SK-N-SH (cell line): ENCODE results near the gene FAM20C. TPM values are rescaled to one million over a fixed set of nuclear protein-coding genes. Genes with fewer than 3 reads are reported as not detected.

Source experiments
- CTCF ChIA-PET: fragments of 300-600, 350-600 bp; formaldehyde crosslinking; extraction: SDS; loops from one replicate; lab custom pipeline; 2021; lab: Yijun Ruan, JAX
- POLR2A ChIA-PET: fragments of 350-600 bp; sonication (Branson Sonifier 250); formaldehyde crosslinking; extraction: SDS; loops from one replicate; lab custom pipeline; 2020; ENCODE audit warnings: antibody characterized with exemption, inconsistent platforms; lab: Yijun Ruan, JAX
- DNase-seq: peaks from one replicate; pipeline ENCODE4 v3.0.0; 2012
- H2AFZ ChIP-seq: fragments of 200-600 bp; sonication (generic); 2 replicates; pipeline ENCODE4 v1.8.1; 2016; ENCODE audit warnings: antibody characterized with exemption, mild to moderate bottlenecking, low read depth
- H3F3A ChIP-seq: fragments of 200-600 bp; sonication (generic); replicated peaks from 2 replicates; pipeline ENCODE3; 2016; ENCODE audit warnings: antibody characterized with exemption, mild to moderate bottlenecking; ENCODE audit not compliant: insufficient read depth
- H3K27ac ChIP-seq, 2 experiments: fragments of 200-500 bp in 1 of 2; fragments of 200-600 bp in 1 of 2; sonication (Bioruptor generic) in 1 of 2; sonication (generic), shearing (Covaris generic) in 1 of 2; 2 replicates each; pipeline versions ENCODE4 v1.5.1 to v1.6.1; 2014 to 2016; ENCODE audit warnings: low read depth in 2 of 2, inconsistent platforms in 1 of 2, low read length in 1 of 2, mild to moderate bottlenecking in 1 of 2, mixed read lengths in 1 of 2
- H3K27me3 ChIP-seq: fragments of 200-600 bp; sonication (generic), shearing (Covaris generic); 2 replicates; pipeline ENCODE4 v1.6.1; 2016; ENCODE audit warnings: mixed run types; ENCODE audit not compliant: insufficient read depth
- H3K36me3 ChIP-seq, 2 experiments: fragments of 200-500 bp in 1 of 2; fragments of 200-600 bp in 1 of 2; sonication (Bioruptor generic) in 1 of 2; sonication (generic) in 1 of 2; replicated peaks in 1 of 2; 2 replicates each; pipeline versions ENCODE3 to v1.5.1; 2014 to 2016; ENCODE audit warnings: low read length in 1 of 2, mild to moderate bottlenecking in 1 of 2; ENCODE audit not compliant: insufficient read depth in 2 of 2, control insufficient read depth in 1 of 2
- H3K4me1 ChIP-seq, 2 experiments: fragments of 200-500 bp in 1 of 2; fragments of 200-600 bp in 1 of 2; sonication (Bioruptor generic) in 1 of 2; sonication (generic), shearing (Covaris generic) in 1 of 2; 2 replicates each; pipeline versions ENCODE4 v1.5.1 to v1.6.1; 2014 to 2016; ENCODE audit warnings: low read depth in 1 of 2, low read length in 1 of 2, mixed run types in 1 of 2; ENCODE audit not compliant: insufficient read depth in 2 of 2, control insufficient read depth in 1 of 2
- H3K4me2 ChIP-seq: fragments of 200-600 bp; sonication (generic), shearing (Covaris generic); 2 replicates; pipeline ENCODE4 v1.6.1; 2017; ENCODE audit warnings: mixed run types
- H3K4me3 ChIP-seq, 2 experiments: fragments of 200-500 bp in 1 of 2; fragments of 200-600 bp in 1 of 2; sonication (Bioruptor generic) in 1 of 2; sonication (generic), shearing (Covaris generic) in 1 of 2; 2 replicates each; pipeline versions ENCODE4 v1.5.1 to v1.8.1; 2014 to 2016; ENCODE audit warnings: low read depth in 2 of 2, inconsistent platforms in 1 of 2, low read length in 1 of 2, mild to moderate bottlenecking in 1 of 2, mixed read lengths in 1 of 2, moderate library complexity in 1 of 2
- H3K79me2 ChIP-seq: fragments of 200-600 bp; sonication (generic); 2 replicates; pipeline ENCODE4 v1.8.1; 2017; ENCODE audit warnings: mild to moderate bottlenecking; ENCODE audit not compliant: insufficient read depth
- H3K9ac ChIP-seq: fragments of 200-600 bp; sonication (generic); 2 replicates; pipeline ENCODE4 v1.6.1; 2017; ENCODE audit warnings: mixed run types
- H3K9me2 ChIP-seq: fragments of 200-600 bp; sonication (generic); 2 replicates; pipeline ENCODE4 v1.6.1; 2017; ENCODE audit warnings: mixed run types
- H3K9me3 ChIP-seq: fragments of 200-600 bp; sonication (generic); 2 replicates; pipeline ENCODE4 v1.6.1; 2017; ENCODE audit warnings: mixed run types, mild to moderate bottlenecking, moderate library complexity
- H4K20me1 ChIP-seq: fragments of 200-600 bp; sonication (generic); 2 replicates; pipeline ENCODE4 v1.6.1; 2017; ENCODE audit warnings: mild to moderate bottlenecking, mixed run types; ENCODE audit not compliant: insufficient read depth
- EZH2phosphoT487 ChIP-seq: fragments of 200-600 bp; sonication (generic); IDR thresholded peaks from 2 replicates; pipeline ENCODE4 v1.6.1; 2017; ENCODE audit warnings: low read depth, mixed run types, mild to moderate bottlenecking, antibody characterized with exemption, moderate library complexity, borderline replicate concordance
- FOXJ3 ChIP-seq: sonication (generic); formaldehyde crosslinking; IDR thresholded peaks from 2 replicates; pipeline ENCODE4 v1.5.1; 2020; ENCODE audit warnings: mild to moderate bottlenecking, missing genetic modification reagents
- IRF3 ChIP-seq: fragments of 150-350 bp; IDR thresholded peaks from 2 replicates; pipeline ENCODE4 v1.6.1; 2016; ENCODE audit warnings: mild to moderate bottlenecking, low read depth, low read length
- JUND ChIP-seq: IDR thresholded peaks from 2 replicates; pipeline ENCODE4 v1.4.0; 2012
- MAX ChIP-seq: IDR thresholded peaks from 2 replicates; pipeline ENCODE4 v1.4.0; 2012; ENCODE audit warnings: low read depth
- NFIC ChIP-seq: IDR thresholded peaks from 2 replicates; pipeline ENCODE4 v1.4.0; 2012; ENCODE audit warnings: borderline replicate concordance
- NRF1 ChIP-seq: IDR thresholded peaks from 2 replicates; pipeline ENCODE4 v1.6.1; 2012; ENCODE audit warnings: low read depth, mild to moderate bottlenecking, low read length
- PBX3 ChIP-seq: IDR thresholded peaks from 2 replicates; pipeline ENCODE4; 2012
- RCOR1 ChIP-seq: fragments of 150-350 bp; IDR thresholded peaks from 2 replicates; pipeline ENCODE4 v1.6.1; 2017; ENCODE audit warnings: antibody characterized with exemption, low read length
- REST ChIP-seq: IDR thresholded peaks from 2 replicates; pipeline ENCODE4 v1.6.1; 2012; ENCODE audit warnings: mild to moderate bottlenecking, low read depth, low read length, moderate library complexity
- RFX5 ChIP-seq: IDR thresholded peaks from 2 replicates; pipeline ENCODE4 v1.6.1; 2012; ENCODE audit warnings: mild to moderate bottlenecking, improper control_type of control experiment, low read length
- TEAD4 ChIP-seq: IDR thresholded peaks from 2 replicates; pipeline ENCODE4 v1.4.0; 2012; ENCODE audit warnings: mild to moderate bottlenecking, borderline replicate concordance; ENCODE audit not compliant: insufficient read depth
- USF2 ChIP-seq: fragments of 150-350 bp; IDR thresholded peaks from 2 replicates; pipeline ENCODE4 v1.6.1; 2017; ENCODE audit warnings: antibody characterized with exemption, low read length, low read depth, borderline replicate concordance
- YY1 ChIP-seq: IDR thresholded peaks from 2 replicates; pipeline ENCODE4 v1.4.0; 2012; ENCODE audit warnings: low read depth, mild to moderate bottlenecking
- ZBTB33 ChIP-seq: IDR thresholded peaks from 2 replicates; pipeline ENCODE4 v1.4.0; 2012; ENCODE audit warnings: low read depth, borderline replicate concordance
- WGBS: methylation state at CpG from one replicate; pipeline ENCODE4 v1.1.6; 2017; ENCODE audit warnings: low lambda C conversion rate; 5-methylcytosine and 5-hydroxymethylcytosine counted together
- polyA plus RNA-seq, 3 experiments: library from polyadenylated mRNA; depleted of rRNA; stranded (reverse); fragments of >200 nt; gene quantifications; 2 replicates each; pipeline ENCODE4 v1.2.3, GENCODE V29; 2012

FAM20C gene
- polyA plus RNA-seq, 1 of the 3 experiments (the other 2 are of a cell fraction) = 12.7 TPM

- no peak for TF ChIP-seq REST
- no peak for TF ChIP-seq ZBTB33
- no peak for TF ChIP-seq MAX
Observed at GRCh38 chr7:272631-273030, 80.3 kb downstream of the FAM20C start (continued).

GRCh38 chr7:273327-273726 lies 81.0 kb downstream of the FAM20C start:
- no peaks in the 10 kb centered on the region for H3K9me3 ChIP-seq
- ChIA-PET CTCF (no interaction called here), POLR2A (no interaction called here)

More at GRCh38 chr7:273327-273726, 81.0 kb downstream of the FAM20C start:
- no peaks in the 10 kb centered on the region for H4K20me1 ChIP-seq
- no peak overlapping the region for H3K4me3 ChIP-seq
- 69% methylated on average over 7 of the region's 7 CpGs for WGBS
- H3K4me2 ChIP-seq = no peak overlapping the region
- TF ChIP-seq TEAD4 (no peak), PBX3 (no peak), USF2 (no peak), FOXJ3 (CRISPR knock-in tag) (no peak), EZH2phosphoT487 (no peak), NFIC (no peak), RCOR1 (no peak), NRF1 (no peak), MAX (no peak), REST (no peak), IRF3 (no peak), YY1 (no peak), JUND (no peak), RFX5 (no peak)
- no peaks in the 10 kb centered on the region for H3K36me3 ChIP-seq
- H3K4me1 ChIP-seq = no peaks in the 10 kb centered on the region
- H3K27me3 ChIP-seq = peaks cover 22% of the 10 kb centered on the region; the same call in 1 of the 2 replicates
- H3K9me2 ChIP-seq = no peaks in the 10 kb centered on the region
- no peak overlapping the region for H3K9ac ChIP-seq
- H3K27ac ChIP-seq = no peak overlapping the region
- H3F3A ChIP-seq = no peaks in the 10 kb centered on the region
- no peaks in the 10 kb centered on the region for H3K79me2 ChIP-seq
- no peak overlapping the region for H2AFZ ChIP-seq
- DNase-seq = no peak
